Esophagus mucosa (tissue), 1 donor: ENCODE results near the gene TNNI2. TPM values are rescaled to one million over a fixed set of nuclear protein-coding genes. Genes with fewer than 3 reads are reported as not detected.
A peak's percentile ranks its signal among the peaks of the same experiment; 100 is the strongest.

Experiments
- ATAC-seq: fragments of 200-7000 bp; cut with Tn5 transposase; one replicate; pipeline ENCODE4 v1.9.1; 2020
- total RNA-seq: library from RNA; stranded (reverse); gene quantifications from one replicate; pipeline ENCODE4 v1.2.4, GENCODE V29; 2023
- donor health status: DM: yes; HTN: yes; CAD: no.

TNNI2 gene
- total RNA-seq, 1 donor from 2014 or later = 4.4 TPM

GRCh38 chr11:1821562-1821961 is 17.2 kb upstream of the TNNI2 start:
- ATAC-seq = no peak

DNA sequence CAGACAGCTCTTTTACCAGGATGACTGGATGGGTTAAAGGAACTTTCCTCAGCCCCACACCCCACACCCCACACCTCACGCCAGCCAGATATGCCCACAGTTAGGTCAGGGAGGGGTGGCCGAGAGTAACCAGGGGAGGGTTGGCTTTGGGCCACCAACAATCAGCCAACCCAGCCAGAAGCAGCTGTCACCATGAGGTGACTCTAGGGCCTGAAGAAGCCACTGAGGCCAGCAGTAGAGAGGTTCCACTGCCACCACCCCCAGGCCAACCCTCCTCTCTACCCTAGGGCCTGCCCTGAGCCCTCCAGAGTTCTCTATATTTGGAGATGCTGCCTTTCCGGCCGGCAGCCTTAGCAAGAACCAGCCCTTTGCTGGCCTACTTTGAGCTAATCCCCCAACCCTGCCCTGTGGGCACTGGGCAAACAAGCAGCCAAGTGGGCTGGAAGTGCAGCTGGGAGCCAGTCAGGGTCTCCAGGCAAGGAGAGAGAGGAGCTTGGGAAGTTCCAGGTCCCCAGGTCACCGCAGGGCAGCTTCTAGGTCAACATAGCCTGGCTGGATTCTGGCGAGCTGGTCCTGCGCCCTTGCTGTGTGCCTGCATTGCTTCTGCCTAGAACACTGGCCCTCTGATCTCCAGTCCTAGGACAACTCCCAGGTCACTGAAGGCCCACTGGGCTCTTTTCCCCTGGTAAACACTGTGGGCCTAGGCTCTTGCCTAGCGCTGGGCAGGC is 16.0 kb upstream of the TNNI2 start:
- ATAC-seq = no peak

DNA sequence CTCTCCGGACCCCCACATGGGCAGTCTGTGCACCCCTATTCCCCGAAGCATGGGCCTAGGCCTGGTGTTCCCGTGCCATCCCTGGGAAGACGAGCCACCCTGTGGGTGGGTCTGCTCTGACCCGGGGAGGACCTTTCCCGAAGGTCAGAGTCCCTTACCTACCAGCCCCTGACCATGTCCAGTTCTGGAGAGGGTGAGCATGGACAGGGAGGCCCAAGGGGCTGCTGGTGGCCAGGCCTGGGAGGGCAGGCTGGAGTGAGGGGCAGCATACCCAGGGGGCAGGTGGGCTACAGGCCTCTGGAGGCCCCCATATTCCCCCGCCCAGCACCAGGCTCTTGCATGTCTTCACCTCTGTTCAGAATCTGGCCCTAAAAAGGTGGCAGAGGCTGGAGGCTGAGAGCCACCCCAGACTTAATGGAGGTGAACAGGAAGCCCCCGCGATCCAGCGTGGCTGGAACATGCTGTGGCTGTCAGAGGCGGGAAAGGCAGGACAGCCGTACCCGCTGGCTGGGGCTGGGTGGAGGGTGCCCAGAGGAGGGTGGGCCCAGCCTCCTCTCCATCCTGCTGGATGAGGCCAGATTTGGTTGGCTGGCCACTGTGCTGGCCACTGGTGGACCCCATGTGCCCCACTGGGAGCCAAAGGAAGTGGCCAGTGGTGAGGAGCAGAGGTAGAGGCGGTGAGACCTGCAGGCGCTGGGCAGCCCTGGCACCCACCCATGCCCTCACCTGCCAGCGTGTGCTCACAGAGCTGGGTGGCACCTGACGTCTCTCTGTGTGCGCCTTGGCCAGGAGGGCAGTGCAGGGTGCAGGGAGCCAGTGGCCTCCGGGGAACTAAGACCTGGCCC is 15.2 kb upstream of the TNNI2 start:
- no peak for ATAC-seq

DNA sequence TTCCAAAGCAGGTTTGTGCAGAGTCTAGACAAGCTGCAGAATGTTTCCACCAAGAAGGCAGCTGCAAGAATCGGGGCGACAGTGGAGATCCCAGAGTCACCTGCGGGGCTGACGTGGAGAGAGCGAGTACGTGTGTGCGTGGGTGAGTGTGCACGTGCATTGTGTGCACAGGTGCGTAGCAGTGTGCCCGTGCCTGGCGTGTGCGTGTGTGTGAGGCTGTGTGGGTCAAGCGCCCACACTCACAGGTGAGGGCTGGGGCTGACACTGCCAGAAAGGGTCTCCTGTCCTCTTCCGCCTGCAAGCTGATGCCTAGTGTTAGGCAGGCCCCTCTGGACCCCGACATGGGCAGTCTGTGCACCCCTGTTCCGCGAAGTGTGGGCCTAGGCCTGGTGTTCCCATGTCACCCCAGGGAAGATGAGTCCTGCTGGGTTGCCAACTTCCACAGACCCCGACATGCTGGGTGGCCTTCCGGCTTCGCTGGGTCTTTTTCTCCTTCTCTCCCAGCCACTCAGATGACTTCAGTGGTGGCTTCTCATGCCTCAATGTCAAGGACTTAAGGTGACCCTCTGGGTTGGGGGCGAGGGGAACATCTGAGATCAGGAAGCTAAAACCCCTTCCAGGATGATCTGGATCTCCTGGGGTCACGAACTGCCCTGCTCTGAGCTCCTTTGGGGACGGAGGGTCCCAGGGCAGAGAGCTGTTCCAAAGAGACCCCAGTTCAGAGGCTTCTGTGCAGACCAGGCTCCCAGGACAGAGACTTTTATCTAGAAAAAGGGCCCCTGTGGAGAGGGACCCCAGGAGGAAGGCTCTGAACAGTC is 14.4 kb upstream of the TNNI2 start:
- ATAC-seq = no peak

- no peak for ATAC-seq
Observed at GRCh38 chr11:1825039-1825740, 13.6 kb upstream of the TNNI2 start.

DNA sequence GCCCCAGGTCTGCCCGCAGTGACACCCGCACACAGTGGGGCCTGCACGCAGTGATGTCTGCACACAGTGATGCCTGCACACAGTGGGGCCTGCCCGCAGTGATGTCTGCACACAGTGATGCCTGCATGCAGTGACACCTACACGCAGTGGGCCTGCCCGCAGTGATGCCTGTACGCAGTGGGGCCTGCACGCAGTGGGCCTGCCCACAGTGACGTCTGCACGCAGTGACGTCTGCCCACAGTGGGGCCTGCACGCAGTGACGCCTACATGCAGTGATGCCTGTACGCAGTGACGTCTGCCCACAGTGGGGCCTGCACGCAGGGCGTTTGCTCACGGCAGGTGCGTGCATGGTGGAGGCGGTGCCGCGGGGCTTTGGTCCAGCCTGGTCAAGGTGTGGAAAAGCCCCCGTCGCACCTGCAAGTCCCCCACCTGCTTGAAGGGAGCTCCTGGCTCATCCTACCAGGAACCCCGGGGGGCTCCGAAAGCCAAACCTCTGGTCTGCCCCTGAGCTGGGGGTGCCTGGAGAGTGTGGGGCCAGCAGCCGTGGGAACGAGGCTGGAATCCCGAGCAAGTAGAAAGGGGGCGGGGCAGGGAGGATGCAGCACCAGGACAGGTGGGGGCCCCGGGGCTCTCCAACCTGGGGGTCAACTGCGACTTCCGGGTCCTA is 12.9 kb upstream of the TNNI2 start:
- no peak for ATAC-seq

- no peak for ATAC-seq
Observed at GRCh38 chr11:1826552-1827094, 12.2 kb upstream of the TNNI2 start.

DNA sequence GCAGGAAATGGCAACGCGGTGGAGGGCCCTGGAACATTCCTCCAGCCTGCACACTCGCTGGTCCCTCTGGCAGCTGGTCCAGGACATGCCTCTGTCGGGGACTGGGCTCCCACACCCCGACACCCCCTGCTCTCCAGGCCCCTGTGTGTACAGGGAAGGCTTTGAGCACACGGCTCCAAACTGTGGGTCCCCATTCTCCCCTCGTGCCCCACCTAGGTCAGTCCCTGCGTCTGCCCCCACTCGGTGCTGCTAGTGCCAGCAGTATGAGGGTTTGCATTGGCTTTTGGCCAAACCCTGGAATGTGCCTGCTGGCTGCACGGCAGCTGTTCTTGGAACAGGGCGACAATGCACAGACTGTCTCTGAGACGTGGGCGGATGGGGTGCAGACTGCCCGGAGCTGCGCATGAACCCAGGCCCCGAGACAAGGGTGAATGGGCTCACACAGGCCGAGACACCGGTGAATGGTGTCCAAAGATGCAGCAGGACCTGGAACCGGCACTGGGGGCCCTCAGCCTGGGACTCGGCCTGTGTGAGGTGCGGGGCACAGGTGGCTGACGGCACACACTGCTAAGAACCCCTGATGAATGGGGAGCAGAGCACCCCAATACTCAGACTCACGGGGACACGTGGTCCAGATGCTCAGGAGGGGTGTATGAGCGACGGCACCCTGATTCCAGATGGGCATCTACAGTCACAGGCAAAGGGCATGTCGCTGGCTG is 11.5 kb upstream of the TNNI2 start:
- ATAC-seq = no peak

GRCh38 chr11:1827931-1828330 is 10.8 kb upstream of the TNNI2 start:
- ATAC-seq = no peak

- no peak for ATAC-seq
Observed at GRCh38 chr11:1828542-1828941, 10.2 kb upstream of the TNNI2 start.

GRCh38 chr11:1829039-1829820 is 9.6 kb upstream of the TNNI2 start:
- ATAC-seq = peak; percentile 21

GRCh38 chr11:1830004-1830321 is 8.8 kb upstream of the TNNI2 start:
- no peak for ATAC-seq

- peak; percentile 64 for ATAC-seq
Observed at GRCh38 chr11:1830322-1831223, 8.2 kb upstream of the TNNI2 start.

- ATAC-seq = no peak
Observed at GRCh38 chr11:1831338-1832210, 7.2 kb upstream of the TNNI2 start.

DNA sequence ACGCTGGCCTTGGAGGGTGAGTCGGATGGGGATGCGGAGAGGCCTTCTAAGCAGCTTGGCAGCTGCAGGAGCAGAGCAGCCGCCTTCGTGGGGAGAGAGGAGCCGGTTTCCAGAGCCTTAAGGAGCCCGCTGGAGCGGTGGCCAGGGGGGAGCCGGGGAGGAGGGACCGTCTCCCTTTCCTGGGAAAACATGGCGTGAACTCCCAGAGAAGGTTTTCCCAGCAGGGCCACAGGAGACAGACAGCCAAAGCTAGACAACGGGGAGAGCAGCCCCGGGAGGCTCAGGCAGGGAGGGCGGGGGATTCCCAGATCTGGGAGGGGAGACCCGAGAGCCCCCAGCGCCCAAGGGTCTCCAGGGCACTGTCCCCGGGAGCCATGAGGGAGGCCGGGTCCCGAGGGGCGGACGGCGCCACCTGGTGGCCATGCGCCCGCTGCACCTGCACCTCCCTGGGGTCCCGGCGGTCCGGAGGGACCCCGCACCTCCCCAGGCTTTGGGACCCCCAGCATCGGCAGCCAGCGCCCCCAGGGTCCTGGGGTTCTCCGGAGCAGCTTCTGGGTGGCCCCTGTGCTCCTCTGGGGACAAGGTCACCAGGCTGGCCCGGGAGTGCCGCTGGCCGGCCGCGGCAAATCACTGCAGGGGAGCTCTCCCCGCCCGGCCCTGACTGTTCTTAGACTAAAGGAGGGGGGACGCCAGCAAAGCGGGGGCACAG is 6.4 kb upstream of the TNNI2 start:
- no peak for ATAC-seq

DNA sequence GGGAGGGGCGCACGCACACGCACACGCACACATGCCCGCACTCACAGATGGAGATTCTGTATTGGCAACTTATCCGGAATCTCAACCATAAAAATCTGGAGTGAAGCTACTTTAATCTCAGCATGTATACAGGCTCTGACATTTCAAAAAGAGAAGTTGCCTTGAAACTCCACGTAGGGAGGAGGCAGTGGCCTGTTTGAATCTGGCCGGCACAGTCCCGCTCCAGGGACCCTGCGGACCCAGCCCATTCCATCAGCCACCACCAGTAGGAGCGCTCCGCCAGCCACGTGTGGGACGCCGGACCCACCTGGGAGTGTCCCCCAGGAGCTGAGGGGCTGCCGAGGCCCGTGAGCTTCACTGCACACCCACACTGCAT is 5.9 kb upstream of the TNNI2 start:
- ATAC-seq = no peak

DNA sequence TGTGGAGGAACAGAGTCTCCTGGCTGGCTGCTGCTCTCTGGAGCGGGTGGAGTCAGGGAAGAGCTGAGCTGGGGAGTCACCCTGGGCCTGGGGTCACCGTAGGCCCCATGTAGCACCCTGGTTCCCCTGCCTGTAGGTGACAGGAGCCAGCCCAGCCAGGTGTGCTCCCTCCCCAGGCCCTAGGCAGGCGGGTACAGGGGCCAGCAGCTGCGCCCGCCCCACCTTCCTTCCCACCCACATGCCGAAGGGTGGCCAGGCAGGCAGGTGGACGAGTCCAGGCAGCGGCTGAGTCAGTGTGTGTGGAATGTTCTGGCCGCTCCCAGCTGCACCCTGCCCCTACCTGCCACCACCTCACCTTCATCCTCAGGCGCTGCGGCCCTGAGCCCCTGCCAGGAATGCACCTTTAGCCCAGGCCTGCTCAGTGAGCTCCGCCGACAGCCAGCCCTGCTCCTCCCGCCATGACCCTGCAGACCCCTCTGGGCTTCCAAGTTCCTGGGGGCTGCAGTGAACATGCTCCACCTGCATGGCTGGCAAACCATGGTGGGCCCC is 4.6 kb upstream of the TNNI2 start:
- peak; percentile 89 for ATAC-seq
